HG03060 (cell line): ENCODE results near the gene KRTAP4-2.
"Not testable (repeated sequence)": the region's sequence is repeated elsewhere in the genome, so short reads cannot be mapped to it uniquely, and the experiment has no call there.

Experiments
- ATAC-seq: cut with Tn5 transposase; IDR thresholded peaks from one replicate; pipeline ENCODE4 v1.9.1; 2021; ENCODE audit warnings: low read depth, moderate number of reproducible peaks; ENCODE audit not compliant: unreplicated experiment

KRTAP4-2 gene

GRCh38 chr17:41167561-41167960 lies 10.5 kb downstream of the KRTAP4-2 start:
- ATAC-seq, result no peak

GRCh38 chr17:41163828-41164227 lies 14.2 kb downstream of the KRTAP4-2 start:
- ATAC-seq, result no peak

DNA sequence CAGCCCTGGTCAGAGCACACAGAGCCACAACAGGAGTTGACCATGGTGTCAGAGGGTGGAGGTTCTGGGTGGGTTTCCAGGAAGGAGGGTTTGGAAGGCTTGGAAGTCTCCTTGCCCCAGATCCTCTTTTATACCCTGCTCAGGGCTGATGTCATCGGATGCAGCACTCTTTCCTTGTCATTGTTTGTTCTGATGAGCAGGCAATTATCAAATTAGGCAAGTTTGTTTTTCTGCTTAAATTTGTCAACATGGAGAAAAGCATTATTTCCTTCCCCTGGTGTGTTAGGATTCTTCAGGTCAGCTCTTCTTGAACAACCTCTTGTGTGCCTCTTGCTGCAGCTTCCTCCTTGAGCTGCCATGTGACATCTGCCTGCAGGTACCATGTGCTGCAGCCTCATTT lies 17.4 kb downstream of the KRTAP4-2 start, which contains the start of gene KRTAP4-4:
KRTAP4-4 (minus strand) TSS at position 101 of the 400 bp plus-strand sequence; CDS start at position 44, 57 bp downstream.
- ATAC-seq, result no peak

GRCh38 chr17:41160190-41160589 lies 17.8 kb downstream of the KRTAP4-2 start:
- not testable (repeated sequence) for ATAC-seq

DNA sequence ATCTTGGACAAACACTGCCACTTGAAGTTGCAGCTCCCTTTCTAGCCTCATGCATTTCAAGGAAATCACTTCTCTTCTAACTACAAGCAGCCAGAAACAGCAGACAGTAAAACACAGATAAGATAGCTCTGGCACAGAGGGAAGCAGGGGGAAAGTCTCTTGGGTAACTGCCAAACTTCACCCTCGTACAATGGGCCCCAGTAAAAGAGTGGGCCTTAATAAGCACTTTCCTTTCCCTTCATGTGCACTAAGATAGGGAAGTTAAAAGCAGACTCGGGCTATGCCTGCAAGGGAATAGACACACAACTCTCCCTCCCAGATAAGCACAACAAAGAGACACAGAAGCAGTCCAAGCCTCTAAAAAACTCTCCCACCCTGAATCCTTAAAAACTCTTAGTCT lies 24.2 kb downstream of the KRTAP4-2 start:
- no peak for ATAC-seq

GRCh38 chr17:41151525-41151924 lies 26.5 kb downstream of the KRTAP4-2 start:
- ATAC-seq, result no peak

DNA sequence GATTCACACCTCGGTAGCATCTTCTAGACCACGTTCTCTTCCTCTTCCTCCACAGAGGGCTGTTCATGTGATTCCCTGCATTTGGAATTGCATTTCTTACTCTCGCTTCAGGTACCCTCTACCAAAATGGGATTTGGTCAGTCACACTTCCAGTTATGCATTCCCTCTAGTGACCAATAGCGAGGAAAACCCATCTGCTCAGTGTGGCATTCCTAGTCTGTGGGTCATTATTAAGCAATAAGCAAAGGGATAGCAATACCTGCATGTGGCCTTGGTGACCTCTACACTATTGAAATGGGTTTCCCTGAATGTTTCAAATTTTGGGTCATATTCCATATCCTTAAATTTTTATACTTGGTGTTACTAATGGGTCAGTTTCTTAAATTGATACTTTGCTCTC lies 28.0 kb downstream of the KRTAP4-2 start:
- ATAC-seq, result no peak

GRCh38 chr17:41149652-41149985 lies 28.4 kb downstream of the KRTAP4-2 start, which contains the start of gene KRTAP4-5:
KRTAP4-5 (minus strand) TSS chr17:41149825; CDS start chr17:41149767, 58 bp downstream.
- ATAC-seq, result no peak

DNA sequence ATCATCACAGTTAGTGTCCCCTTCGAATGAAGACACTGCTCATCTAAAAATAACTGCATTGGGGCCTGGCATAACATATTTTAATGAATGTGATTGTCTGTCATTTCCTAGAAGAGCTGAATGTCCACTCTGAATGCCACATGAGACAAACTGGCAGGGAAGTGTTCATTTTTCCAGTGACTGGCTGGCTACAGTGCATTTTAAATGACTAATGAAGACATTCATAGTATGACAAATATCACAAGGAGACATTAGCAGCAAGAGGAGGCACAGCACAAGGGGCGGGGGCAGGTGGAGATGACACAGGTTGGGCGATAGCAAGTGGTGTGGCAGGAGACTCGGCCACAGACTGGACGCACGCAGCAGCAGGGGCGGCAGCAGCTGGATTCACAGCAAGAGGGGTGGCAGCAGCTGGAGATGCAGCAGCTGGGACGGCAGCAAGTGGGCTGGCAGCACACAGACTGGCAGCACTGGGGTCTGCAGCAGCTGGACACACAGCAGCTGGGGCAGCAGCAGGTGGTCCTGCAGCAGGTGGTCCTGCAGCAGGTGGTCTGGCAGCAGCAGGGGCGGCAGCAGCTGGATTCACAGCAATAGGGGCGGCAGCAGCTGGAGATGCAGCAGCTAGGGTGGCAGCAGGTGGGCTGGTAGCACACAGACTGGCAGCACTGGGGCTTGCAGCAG lies 28.9 kb downstream of the KRTAP4-2 start:
- not testable (repeated sequence) for ATAC-seq

GRCh38 chr17:41147531-41148204 lies 30.4 kb downstream of the KRTAP4-2 start:
- ATAC-seq, result no peak

- no peak for ATAC-seq
Measured at GRCh38 chr17:41145261-41145660, 32.8 kb downstream of the KRTAP4-2 start.

DNA sequence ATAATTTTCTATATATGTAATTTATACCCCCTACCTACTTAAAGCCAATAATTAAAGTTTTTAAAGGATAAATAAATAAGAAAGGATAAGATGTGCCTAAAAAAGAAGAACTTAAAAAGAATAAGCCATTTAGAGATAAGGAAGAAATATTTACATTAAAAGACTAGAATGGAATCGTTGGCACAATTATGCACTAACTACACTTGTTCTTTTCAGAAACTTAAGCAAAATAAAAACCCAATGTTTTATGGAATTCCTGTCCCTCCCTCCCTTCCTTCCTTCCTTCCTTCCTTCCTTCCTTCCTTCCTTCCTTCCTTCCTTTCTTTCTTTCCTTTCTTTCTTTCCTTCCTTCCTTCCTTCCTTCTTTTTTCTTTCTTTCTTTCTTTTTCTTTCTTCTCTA lies 33.2 kb downstream of the KRTAP4-2 start:
- ATAC-seq, result no peak

DNA sequence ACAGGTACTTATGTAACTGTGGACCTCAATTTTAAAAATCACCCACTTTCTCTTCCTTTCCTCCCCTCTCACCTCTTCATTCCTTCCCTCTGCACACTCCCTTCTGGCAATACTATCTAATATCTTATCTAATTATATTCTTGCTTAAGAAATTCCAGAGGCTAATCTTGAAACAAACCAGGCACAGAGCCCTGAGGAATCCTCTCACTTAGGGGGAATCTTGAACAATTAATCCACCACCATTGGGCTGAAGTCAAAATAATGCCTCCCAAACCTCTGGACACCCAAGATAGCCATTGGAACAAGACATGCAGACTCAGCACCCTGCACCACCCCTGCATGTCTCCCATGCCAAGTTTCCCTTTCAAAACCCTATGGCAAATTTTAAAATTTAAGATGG lies 36.7 kb downstream of the KRTAP4-2 start:
- ATAC-seq, result no peak

DNA sequence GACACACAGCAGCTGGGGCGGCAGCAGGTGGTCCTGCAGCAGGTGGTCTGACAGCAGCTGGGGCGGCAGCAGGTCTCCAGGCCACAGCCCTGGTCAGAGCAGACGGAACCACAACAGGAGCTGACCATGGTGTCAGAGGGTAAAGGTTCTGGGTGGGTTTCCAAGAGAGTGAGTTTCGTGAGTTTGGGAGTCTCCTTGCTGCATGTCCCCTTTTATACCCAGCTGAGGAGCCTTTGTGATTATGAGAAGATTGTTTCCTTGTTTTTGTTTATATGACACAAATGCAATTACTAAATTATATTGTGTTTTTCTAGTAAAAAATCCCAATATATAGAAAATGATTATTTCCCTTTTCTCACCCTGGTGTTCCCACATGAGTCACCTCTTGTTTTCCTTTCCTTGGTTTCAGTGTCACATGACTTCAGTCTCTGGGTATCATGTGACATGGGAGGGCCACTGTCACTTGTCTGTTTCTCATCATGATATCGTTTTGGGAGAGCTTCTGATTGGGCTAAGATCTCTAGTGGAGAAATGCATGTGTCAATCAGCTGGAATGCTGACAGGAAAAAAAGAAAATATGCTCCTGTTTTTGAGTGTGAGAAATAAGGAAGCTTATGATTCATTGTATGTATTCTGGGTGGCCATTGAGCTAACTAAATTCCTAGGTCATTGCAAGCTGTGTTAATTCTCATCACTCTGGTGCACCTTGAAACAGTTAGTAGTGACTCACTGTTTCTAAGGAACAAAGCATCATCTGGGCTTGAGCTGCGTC lies 37.5 kb downstream of the KRTAP4-2 start, which contains the start of gene KRTAP4-6:
KRTAP4-6 (minus strand) TSS at position 185 of the 772 bp plus-strand sequence; CDS start at position 128, 57 bp downstream.
- ATAC-seq, result no peak

GRCh38 chr17:41139865-41140264 lies 38.2 kb downstream of the KRTAP4-2 start:
- ATAC-seq, result not testable (repeated sequence)

GRCh38 chr17:41133880-41134735 lies 43.9 kb downstream of the KRTAP4-2 start:
- ATAC-seq, result no peak

GRCh38 chr17:41131979-41132378 lies 46.0 kb downstream of the KRTAP4-2 start:
- no peak for ATAC-seq
